ENCODE results near the gene LATS2. TPM values are rescaled to one million over a fixed set of nuclear protein-coding genes. Genes with fewer than 3 reads are reported as not detected.

LATS2 gene
- total and polyA plus RNA-seq, 2 of the 8 experiments (the other 6 are each of a cell fraction or from before 2014, with no cell fraction given), result 8.3 to 26.2 TPM

GRCh38 chr13:21061029-21061763 lies at the start of gene LATS2 (continued):
- TF ChIP-seq E2F6 (IDR thresholded peaks at IDR 0.05) (no peak), YY1 (IDR thresholded peaks at IDR 0.05; ENCODE audit: low read depth, low read length) (no peak; the same call in 1 of the 2 replicates), GTF2F1 (IDR thresholded peaks at IDR 0.05; ENCODE audit: borderline replicate concordance, low read depth, low read length) (peak; percentile 90), MAFK (IDR thresholded peaks at IDR 0.05; ENCODE audit: low read depth, low read length) (no peak), BACH1 (IDR thresholded peaks at IDR 0.05; ENCODE audit: low read length) (no peak), SAP30 (IDR thresholded peaks at IDR 0.05; ENCODE audit: insufficient read depth, insufficient replicate concordance, low read length) (no peak), FOSL1 (IDR thresholded peaks at IDR 0.05; ENCODE audit: insufficient read depth, low read depth, low read length) (no peak), RAD21 (IDR thresholded peaks at IDR 0.05 in 1 of 2, conservative IDR thresholded peaks at IDR 0.05 in 1 of 2; ENCODE audit: low read depth in 2 of 2, low read length in 2 of 2) (peak; percentile 21 to 41; a peak in 2 of 4 replicates), SRF (IDR thresholded peaks at IDR 0.05; ENCODE audit: low read depth, low read length) (0 out of 2 replicates have a peak, but pooled peaks have one; percentile 8), SUZ12 (IDR thresholded peaks at IDR 0.05; ENCODE audit: low read length) (no peak), TAF7 (optimal IDR thresholded peaks at IDR 0.05; ENCODE audit: borderline replicate concordance, low read depth, low read length) (peak; percentile 69), RBBP5 (IDR thresholded peaks at IDR 0.05; ENCODE audit: borderline replicate concordance, low read depth, low read length) (no peak), CTBP2 (IDR thresholded peaks at IDR 0.05; ENCODE audit: borderline replicate concordance, insufficient read depth, insufficient read length, low read length) (peak; percentile 60), SIX5 (IDR thresholded peaks at IDR 0.05; ENCODE audit: low read depth, low read length) (no peak), CTCF (IDR thresholded peaks at IDR 0.05; ENCODE audit: control extremely low read depth in 1 of 3, insufficient read depth in 1 of 3, low read depth in 1 of 3, low read length in 3 of 3) (0 out of 4 replicates have a peak, but pooled peaks of 1 of the 3 experiments have one; percentile 13), NRF1 (IDR thresholded peaks at IDR 0.05; ENCODE audit: low read depth, low read length) (no peak), RXRA (IDR thresholded peaks at IDR 0.05; ENCODE audit: insufficient read depth, low read depth, low read length) (no peak), HDAC2 (IDR thresholded peaks at IDR 0.05; ENCODE audit: borderline replicate concordance in 1 of 2, low read depth in 2 of 2, low read length in 2 of 2) (no peak; a peak in 1 of 4 replicates), BRCA1 (IDR thresholded peaks at IDR 0.05; ENCODE audit: low read depth, low read length) (no peak), CREB1 (IDR thresholded peaks at IDR 0.05) (peak; percentile 89)
